Measurements from ENCODE around the gene DUSP7.
A peak's percentile ranks its signal among the peaks of the same experiment; 100 is the strongest.

Gene DUSP7

DNA sequence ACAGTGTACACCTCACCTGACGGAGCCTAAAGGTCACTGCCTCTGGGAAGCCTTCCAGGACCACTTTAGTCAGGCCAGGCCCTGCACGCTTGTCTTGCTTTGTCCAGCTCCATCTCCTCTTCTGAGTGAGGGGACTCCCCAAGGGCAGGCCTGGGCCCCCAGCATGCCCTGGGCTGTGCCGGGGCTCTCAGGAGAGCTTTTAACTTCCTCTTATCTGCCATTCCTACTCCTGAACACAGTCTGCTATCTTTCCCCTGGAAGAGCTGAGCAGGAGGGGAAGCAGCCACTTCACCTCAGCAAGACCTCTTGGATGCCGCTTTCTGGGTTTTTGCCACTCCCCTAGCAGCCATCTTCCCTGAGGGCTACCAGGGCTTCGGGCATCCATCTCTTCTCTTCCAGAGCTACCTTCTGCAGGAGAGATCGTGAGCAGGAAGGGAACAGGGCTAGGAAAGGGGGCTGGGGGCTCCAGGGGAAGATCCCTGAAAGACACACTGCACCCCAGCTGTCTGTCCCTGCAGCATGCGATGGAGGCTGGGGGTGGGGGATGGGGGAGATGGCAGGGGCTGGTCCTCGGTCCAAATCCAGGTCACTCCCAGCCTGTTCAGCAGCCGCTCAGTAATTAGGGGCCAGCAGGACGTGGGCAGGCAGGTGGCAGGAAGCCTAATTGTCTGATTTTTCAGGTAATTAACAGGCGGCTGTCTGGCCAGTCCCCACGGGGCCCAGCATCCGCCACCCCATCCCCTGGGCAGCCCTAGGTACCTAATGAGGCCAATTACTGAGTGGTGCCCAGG lies 40.7 kb downstream of the DUSP7 start:
- FAIRE-seq, result no peak

GRCh38 chr3:52014613-52015012 lies 41.8 kb downstream of the DUSP7 start:
- DNase-seq (ENCODE audit: insufficient read length, low spot score) (no peak), FAIRE-seq (no peak)

More for the DNA sequence above, 40.7 kb downstream of the DUSP7 start:
- no peak for DNase-seq (ENCODE audit: insufficient read length, low spot score)

- DNase-seq (ENCODE audit: insufficient read length, low spot score) (no peak), FAIRE-seq (peak; percentile 76)
These were observed 42.4 kb downstream of the DUSP7 start for GRCh38 chr3:52013802-52014598.

- no peak for DNase-seq (ENCODE audit: insufficient read length, low spot score)
- FAIRE-seq, result no peak
These were observed 43.7 kb downstream of the DUSP7 start for GRCh38 chr3:52012699-52013098.

DNA sequence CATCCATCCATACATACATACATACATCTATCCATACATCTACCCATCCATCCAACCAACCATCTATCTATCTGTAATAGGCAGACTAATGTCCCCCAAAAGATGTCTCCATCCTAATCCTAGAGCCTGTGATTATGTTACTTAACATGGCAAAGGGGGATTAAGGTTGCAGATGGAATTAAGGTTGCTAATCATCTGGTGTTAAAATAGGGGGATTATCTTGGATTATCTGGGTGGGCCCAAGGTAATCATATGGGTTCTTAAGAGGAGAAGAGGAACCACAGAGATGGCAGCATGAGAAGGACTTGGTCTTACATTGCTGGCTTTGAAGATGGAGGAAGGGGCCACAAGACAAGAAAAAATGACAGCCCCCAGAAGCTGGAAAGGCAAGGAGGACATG lies 45.9 kb downstream of the DUSP7 start:
- DNase-seq (ENCODE audit: insufficient read length, low spot score) (no peak), FAIRE-seq (no peak)

- FAIRE-seq, result no peak
- no peak for DNase-seq (ENCODE audit: insufficient read length, low spot score)
These were observed 49.1 kb downstream of the DUSP7 start for GRCh38 chr3:52007291-52007690.

DNA sequence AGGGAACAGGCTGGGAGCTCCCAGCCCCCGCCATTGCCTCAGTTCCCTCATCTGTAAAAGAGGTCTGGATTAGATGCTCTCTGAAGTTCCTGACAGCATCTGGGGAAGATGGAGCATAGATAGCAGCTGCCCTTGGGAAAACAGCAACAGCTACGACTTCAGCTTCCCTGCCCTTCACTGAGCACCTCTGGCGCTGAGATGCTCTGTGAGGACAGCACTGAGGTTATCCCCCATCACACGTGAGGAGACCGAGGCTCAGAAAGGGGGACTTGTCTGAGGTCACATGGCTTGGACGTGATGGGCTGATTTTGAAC lies 49.6 kb downstream of the DUSP7 start:
- peak; percentile 54 for FAIRE-seq
- no peak for DNase-seq (ENCODE audit: insufficient read length, low spot score)

DNA sequence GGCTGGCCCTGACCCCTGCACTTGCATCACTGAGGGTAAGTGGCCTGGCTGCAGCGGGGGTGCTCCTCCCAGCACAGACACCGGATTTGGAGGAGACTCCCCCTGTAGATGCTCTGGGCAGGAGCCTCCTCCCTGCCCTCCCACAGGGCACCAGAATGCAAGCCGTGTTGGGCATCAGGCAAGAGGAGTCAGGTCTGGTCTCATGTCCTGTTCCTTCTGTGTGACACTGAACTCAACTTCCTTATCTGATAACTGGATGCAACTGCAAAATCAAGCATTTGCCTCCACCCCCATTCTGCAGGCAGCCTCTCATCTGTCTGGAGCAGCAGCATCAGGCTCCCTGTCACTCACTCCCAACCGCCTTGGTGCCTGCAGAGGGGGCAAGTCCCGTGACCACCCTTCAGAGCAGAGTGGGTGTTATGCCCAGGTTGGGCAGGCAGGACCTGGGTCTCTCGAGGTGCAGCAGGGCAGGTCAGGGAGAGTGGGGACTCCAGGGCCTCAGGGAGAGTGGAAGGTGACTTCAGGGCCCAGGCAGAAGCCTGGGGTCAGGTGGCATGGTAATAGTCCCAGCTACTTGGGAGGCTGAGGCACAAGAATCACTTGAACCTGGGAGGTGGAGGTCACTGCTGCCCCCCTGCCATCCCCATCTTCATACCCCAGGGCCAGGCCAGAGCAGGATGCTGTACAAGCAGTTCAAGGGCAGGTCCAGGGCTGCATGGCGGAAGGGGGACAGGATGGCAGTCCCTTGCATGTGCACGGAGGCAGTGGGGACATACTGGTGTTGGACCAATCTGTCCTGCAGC lies 50.2 kb downstream of the DUSP7 start:
- DNase-seq (ENCODE audit: insufficient read length, low spot score) (no peak), FAIRE-seq (peak; percentile 75)

- peak; percentile 88 for FAIRE-seq
- DNase-seq (ENCODE audit: insufficient read length, low spot score), result peak; percentile 75
These were observed 50.8 kb downstream of the DUSP7 start for GRCh38 chr3:52005571-52005986.

GRCh38 chr3:52004906-52005395 lies 51.4 kb downstream of the DUSP7 start:
- FAIRE-seq (no peak), DNase-seq (ENCODE audit: insufficient read length, low spot score) (no peak)

GRCh38 chr3:52004163-52004787 lies 52.1 kb downstream of the DUSP7 start:
- peak; percentile 28 for FAIRE-seq
- DNase-seq (ENCODE audit: insufficient read length, low spot score), result peak; percentile 60

DNA sequence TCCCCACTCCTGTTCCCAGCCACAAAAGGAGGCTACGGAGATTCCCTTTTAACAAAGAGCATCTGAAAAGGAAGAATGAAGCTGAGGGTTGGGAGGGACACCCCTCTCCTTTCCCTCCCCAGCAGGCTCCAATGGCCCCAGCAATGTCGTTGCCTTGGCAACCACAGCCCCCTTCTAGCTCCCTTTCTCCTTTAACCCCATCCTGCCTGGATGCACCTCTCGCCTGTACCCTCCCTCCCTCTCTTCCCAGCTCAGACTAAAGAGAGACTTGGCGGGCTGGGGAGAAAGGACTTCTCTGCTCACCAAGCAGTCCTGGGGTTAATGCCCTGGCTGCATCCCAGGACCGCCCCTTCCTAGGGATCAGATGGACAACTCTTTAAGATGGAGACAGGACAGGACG lies 53.6 kb downstream of the DUSP7 start:
- DNase-seq (ENCODE audit: insufficient read length, low spot score) (no peak), FAIRE-seq (peak; percentile 4)

GRCh38 chr3:52001443-52001974 lies 54.9 kb downstream of the DUSP7 start:
- DNase-seq (ENCODE audit: insufficient read length, low spot score) (peak; percentile 94), FAIRE-seq (peak; percentile 97)

DNA sequence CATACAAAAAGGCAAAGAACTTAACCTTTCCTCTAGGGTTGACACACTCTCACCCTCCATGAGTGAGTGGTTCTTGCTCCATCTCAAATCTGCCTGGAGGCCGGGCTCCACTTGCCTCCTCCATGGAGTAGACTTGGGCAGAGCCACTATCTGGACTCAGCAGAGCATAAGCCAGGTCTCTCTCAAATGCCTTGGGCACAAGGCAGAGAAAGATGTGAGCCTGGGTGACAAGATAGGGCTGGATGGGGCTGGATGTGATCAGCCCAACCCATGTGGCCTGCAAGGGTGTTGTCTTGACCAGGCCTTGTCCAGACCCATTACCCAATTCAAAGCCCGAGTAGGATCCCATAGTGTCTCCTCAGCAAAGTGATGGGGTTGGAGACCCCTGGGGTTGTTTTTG lies 56.5 kb downstream of the DUSP7 start:
- DNase-seq (ENCODE audit: insufficient read length, low spot score), result no peak
- FAIRE-seq, result no peak
